ENCODE data around the gene FMN1. TPM values are rescaled to one million over a fixed set of nuclear protein-coding genes. Genes with fewer than 3 reads are reported as not detected.

Gene FMN1
- total and polyA plus RNA-seq, 2 experiments from 2014 or later, result 0.53 to 1.8 TPM

- no peak for DNase-seq (ENCODE audit: low read depth in 1 of 2, low spot score in 1 of 2)
- no peaks in the 10 kb centered on the region for H3K27me3 ChIP-seq
- H3K27ac ChIP-seq, result peak overlapping the region; percentile 76
- H3K4me1 ChIP-seq (ENCODE audit: low read depth), result peaks cover 39% of the 10 kb centered on the region
- no peak overlapping the region for H3K4me3 ChIP-seq
- no peaks in the 10 kb centered on the region for H3K9me3 ChIP-seq (ENCODE audit: low read depth)
- no peak for TF ChIP-seq CTCF (IDR thresholded peaks at IDR 0.05; ENCODE audit: low read depth, low read length)
- no peaks in the 10 kb centered on the region for H3K36me3 ChIP-seq
Measured at GRCh38 chr15:33027306-33028035, 167.0 kb downstream of the FMN1 start.

- H3K9me3 ChIP-seq (ENCODE audit: low read depth), result no peaks in the 10 kb centered on the region
- no peak for TF ChIP-seq CTCF (IDR thresholded peaks at IDR 0.05; ENCODE audit: low read depth, low read length)
- H3K27ac ChIP-seq, result peak overlapping the region; percentile 76
- no peaks in the 10 kb centered on the region for H3K36me3 ChIP-seq
- peaks cover 45% of the 10 kb centered on the region for H3K4me1 ChIP-seq (ENCODE audit: low read depth)
- no peaks in the 10 kb centered on the region for H3K27me3 ChIP-seq
- H3K4me3 ChIP-seq, result no peak overlapping the region
- peak in 1 of 2 donors; percentile 32 for DNase-seq (ENCODE audit: low read depth in 1 of 2, low spot score in 1 of 2)
Measured at GRCh38 chr15:33026614-33027013, 167.9 kb downstream of the FMN1 start.

GRCh38 chr15:33022629-33023028 is 171.9 kb downstream of the FMN1 start:
- no peak overlapping the region for H3K4me3 ChIP-seq
- no peak for TF ChIP-seq CTCF (IDR thresholded peaks at IDR 0.05; ENCODE audit: low read depth, low read length)
- H3K4me1 ChIP-seq (ENCODE audit: low read depth), result peaks cover 36% of the 10 kb centered on the region
- H3K27ac ChIP-seq, result peak overlapping the region; percentile 89
- no peaks in the 10 kb centered on the region for H3K36me3 ChIP-seq
- peak; percentile 30 to 78 for DNase-seq (ENCODE audit: low read depth in 1 of 2, low spot score in 1 of 2)
- no peaks in the 10 kb centered on the region for H3K27me3 ChIP-seq
- no peaks in the 10 kb centered on the region for H3K9me3 ChIP-seq (ENCODE audit: low read depth)

GRCh38 chr15:33021806-33022389 is 172.6 kb downstream of the FMN1 start:
- peak overlapping the region; percentile 89 for H3K27ac ChIP-seq
- no peaks in the 10 kb centered on the region for H3K36me3 ChIP-seq

GRCh38 chr15:33019354-33019981 is 175.0 kb downstream of the FMN1 start:
- H3K27me3 ChIP-seq, result no peaks in the 10 kb centered on the region
- no peak for TF ChIP-seq CTCF (IDR thresholded peaks at IDR 0.05; ENCODE audit: low read depth, low read length)
- H3K27ac ChIP-seq, result no peak overlapping the region
- no peak overlapping the region for H3K4me3 ChIP-seq
- H3K4me1 ChIP-seq (ENCODE audit: low read depth), result peaks cover 14% of the 10 kb centered on the region
- no peaks in the 10 kb centered on the region for H3K36me3 ChIP-seq
- no peaks in the 10 kb centered on the region for H3K9me3 ChIP-seq (ENCODE audit: low read depth)
- no peak for DNase-seq (ENCODE audit: low read depth in 1 of 2, low spot score in 1 of 2)

More at GRCh38 chr15:33021806-33022389, 172.6 kb downstream of the FMN1 start:
- peaks cover 30% of the 10 kb centered on the region for H3K4me1 ChIP-seq (ENCODE audit: low read depth)
- TF ChIP-seq CTCF (IDR thresholded peaks at IDR 0.05; ENCODE audit: low read depth, low read length), result peak; percentile 68
- H3K4me3 ChIP-seq, result no peak overlapping the region
- H3K27me3 ChIP-seq, result no peaks in the 10 kb centered on the region
- no peaks in the 10 kb centered on the region for H3K9me3 ChIP-seq (ENCODE audit: low read depth)
- peak; percentile 66 to 72 for DNase-seq (ENCODE audit: low read depth in 1 of 2, low spot score in 1 of 2)

Measured in cardiac muscle cell (in vitro differentiated cells and primary cell).